NCI-H69 (cell line): ENCODE measurements around the gene BSDC1.
"Not testable (repeated sequence)": the region's sequence is repeated elsewhere in the genome, so short reads cannot be mapped to it uniquely, and the experiment has no call there.

Source experiments
- DNase-seq: peaks from one replicate; lab custom pipeline; 2025; lab: John Stamatoyannopoulos, UW

Gene BSDC1, protein sequence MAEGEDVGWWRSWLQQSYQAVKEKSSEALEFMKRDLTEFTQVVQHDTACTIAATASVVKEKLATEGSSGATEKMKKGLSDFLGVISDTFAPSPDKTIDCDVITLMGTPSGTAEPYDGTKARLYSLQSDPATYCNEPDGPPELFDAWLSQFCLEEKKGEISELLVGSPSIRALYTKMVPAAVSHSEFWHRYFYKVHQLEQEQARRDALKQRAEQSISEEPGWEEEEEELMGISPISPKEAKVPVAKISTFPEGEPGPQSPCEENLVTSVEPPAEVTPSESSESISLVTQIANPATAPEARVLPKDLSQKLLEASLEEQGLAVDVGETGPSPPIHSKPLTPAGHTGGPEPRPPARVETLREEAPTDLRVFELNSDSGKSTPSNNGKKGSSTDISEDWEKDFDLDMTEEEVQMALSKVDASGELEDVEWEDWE

DNA sequence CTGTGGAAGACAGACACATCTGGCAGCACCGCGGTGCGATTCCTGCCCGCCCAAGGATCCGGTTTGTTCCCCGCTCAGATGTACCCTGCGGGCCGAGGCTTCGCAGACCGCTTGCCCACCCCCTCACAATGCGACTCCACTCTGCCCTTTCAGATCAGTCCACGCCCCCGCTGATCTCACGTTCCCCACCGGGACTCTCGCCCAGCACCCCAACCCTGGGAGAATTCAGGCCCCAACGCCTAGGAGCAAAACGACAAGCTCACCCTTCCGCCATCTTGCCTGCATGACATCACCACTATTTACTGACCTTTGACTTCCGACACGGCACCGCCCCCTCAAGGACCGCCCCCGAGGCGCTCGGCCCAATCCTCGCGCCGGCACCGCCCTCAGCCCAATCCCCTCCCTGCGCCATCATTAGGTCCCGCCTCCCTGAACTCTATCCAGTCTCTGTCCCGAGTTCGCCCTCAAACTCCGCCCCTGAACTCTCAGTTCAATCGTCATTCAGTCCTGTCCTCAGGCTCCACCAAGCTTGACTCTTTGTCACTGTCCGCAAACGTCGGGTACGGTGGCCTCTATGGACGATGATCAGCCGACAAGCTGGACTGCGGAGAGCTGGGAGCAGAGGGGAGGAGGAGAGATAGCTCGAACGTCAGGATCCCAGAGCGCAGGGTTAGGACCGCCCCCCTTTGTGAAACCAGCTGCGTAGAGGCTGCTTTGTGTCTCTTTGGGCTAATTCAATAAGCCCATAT lies at the start of gene BSDC1:
Gene BSDC1, minus strand, starts transcription at position 301 of the 749 bp plus-strand sequence. Its CDS starts 27 bp downstream, at position 274.
- peak; percentile 96 for DNase-seq

DNA sequence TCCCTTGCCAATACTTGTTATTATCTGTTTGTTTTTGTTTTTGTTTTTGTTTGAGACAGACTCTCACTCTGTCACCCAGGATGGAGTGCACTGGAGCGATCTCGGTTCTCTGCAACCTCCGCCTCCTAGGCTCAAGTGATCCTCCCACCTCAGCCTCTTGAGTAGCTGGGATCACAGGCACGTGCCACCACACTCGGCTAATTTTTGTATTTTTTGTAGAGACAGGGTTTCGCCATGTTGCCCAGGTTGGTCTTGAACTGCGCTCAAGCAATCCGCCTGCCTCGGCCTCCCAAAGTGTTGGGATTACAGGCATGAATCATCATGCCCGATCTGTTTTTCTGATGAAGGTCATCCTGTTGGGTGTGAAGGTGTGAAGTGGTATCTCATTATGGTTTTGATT lies 47.2 kb upstream of the BSDC1 start:
- not testable (repeated sequence) for DNase-seq

DNA sequence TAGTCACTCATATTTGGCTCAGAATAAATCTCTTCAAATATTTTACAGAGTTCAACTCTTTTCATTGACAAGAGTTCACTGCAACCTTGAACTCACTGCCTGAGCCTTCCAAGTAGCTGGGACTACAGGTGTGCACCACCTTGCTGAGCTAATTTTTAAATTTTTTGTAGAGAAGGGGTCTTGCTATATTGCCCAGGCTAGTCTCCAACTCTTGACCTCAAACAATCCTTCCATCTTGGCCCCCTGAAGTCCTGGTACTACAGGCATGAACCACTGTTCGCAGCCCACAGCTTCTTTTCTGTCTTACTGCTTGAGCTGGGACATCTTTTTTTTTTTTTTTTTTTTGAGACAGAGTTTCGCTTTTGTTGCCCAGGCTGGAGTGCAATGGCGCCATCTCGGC lies 44.5 kb upstream of the BSDC1 start:
- not testable (repeated sequence) for DNase-seq

DNA sequence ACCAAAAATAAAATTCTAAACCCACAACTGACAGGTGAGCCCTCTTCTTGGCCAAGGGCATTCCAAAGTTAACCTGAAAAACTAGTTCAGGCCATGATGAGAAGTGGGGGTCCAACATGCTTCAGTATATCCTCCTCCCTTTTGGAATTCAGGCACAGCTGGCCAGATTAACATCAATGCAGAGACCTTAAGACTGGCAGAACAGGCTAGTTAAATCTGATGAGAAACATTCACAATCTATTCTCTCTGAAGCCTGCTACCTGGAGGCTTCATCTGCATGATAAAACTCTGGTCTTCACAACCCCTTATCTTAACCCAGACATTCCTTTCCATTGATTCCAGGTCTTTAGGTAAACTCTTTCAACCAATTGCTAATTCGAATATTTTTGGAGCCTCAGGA lies 43.9 kb upstream of the BSDC1 start:
- no peak for DNase-seq

DNA sequence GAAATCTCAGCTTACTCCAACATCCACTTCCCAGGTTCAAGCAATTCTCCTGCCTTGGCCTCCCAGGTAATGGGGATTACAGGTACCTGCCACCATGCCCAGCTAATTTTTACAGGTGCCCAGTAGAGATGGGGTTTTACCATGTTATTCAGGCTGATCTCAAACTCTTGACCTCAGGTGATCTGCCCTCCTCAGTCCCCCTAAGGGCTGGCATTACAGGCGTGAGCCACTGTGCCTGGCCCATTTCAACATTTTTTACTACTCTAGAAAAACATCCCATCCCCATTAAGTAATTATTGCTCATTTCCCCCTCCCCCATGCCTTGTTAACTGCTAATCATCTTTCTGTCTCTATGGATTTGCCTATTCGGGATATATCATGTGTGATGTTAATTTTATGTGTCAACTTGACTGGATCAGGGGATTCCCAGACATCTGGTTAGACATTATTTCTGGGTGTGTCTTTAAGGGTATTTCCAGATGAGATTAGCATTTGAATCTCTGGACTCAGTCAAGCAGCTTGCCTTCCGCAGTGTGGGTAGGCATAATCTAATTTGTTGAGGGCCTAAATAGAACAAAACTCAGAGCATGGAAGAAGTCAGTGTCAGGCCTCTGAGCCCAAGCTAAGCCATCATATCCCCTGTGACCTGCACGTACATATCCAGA lies 37.6 kb upstream of the BSDC1 start:
- DNase-seq: peak; percentile 6

DNA sequence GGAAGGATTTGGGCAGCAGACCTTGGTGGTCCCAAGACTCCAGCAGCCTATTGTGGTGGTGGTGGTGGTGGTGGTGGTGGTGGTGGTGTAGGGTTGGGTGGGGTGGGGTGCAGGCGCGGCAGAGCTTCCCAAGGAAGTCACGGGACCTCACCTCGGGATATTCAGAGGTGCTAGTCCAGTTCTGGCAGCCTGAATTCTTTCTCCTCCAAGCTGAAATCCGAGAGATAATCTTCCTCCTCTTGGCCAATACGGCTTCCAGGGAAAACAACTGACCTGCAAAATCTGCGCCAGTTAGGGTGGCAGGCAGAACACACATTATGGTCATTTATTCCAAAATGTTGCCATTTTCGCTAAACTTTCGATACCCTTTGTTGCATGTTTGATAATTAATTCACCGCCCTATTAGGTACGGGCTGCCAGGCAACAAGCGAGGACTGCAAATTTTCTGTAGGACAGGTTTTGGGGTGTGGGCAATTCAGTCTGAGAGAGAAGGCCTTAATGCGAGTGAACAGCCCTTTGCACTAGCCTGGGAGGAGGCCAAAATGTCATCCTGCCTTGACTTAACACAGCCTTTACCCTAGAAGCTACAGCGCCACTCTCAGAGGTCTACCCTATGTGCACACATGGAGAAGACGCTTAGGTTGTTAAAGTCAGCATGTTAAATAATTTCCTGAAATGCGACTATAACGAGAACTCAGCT lies 33.2 kb upstream of the BSDC1 start:
- DNase-seq: no peak

DNA sequence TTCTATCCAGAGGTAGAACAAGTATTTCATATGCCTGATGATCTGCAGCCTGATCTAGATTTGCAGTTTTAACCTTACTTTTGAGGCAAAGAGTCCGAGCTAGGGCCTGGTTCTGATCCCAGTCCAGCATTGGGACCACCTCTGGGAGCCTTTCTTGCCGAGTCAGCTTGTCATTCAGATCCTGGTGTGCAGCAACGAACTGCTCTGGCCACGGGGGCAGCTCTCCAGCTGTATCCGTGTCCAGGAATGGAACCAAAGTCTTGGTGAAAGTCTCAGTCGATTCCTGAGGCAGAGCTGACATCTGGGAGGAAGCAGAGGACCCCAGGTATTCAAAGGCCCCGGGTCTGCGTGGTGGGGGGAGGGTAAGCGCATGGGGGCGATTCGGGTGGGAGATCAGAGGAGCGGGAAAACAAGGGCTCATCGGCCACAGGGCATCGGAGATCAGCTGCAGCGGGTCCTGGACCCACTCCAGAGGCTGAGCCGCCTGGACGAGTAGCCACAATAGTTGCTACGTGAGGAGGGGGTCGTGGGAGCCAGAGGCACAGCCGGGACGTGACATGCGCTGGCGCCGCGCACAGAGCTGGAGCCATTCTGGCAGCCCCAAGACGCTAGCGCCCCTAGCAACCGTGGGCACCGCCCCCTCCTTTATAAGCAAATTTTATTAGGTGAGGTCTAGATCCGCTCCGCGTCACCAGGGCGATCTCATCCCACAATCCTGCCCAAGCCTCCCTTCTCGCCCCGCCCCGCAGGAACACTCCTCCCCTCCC lies 32.4 kb upstream of the BSDC1 start:
- DNase-seq: peak; percentile 76

DNA sequence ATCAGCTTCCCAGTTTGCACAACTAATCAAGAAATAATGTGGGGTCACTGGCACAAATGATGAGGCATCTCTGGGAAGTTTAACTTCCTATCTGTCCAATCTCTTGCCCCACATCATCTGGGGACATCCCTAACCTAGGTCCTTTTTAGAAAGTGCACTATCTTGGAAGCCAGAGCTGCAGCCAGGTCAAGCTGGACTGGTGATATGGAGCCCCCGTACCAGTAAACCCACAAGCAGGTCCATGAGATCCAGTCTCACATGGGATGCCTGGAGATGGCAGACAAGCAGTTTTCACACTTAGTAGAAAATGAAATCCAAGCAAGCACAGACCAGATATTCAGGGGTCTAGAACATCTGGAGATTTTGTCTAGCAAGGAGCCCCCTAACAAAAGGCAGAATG lies 27.5 kb upstream of the BSDC1 start:
- no peak for DNase-seq

DNA sequence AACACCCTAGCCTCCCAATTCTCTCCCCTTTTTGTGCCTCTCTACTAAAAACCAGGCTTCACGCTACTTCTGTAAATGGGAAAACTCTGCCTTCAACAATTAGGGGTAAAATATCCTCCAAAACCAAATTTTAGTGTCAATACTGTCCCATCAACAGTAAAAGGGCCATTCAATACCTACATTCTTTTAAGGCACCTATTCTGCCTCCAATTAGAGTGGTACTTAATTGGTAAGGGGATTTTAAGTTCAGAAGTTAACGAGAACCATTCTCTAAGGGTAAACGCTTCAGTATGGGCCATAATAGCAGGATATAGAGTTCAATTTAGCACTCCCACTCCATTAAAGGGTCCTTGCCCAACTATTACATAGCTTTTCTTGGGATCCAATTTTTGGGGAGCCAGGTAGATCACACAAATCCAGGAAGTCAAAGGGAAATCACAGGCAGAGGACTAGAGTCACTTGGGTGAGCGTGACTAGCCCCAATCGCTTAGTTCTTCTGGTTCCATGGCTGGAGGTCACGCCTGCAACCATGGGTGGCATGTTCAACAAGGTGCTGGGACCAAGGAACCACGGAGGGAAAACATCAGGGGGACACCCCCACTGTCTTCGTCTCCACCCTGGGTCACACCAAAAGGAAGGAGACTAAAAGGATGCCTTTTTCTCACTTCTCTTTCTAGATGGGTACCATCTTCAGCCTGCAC lies 20.1 kb upstream of the BSDC1 start:
- DNase-seq: no peak

DNA sequence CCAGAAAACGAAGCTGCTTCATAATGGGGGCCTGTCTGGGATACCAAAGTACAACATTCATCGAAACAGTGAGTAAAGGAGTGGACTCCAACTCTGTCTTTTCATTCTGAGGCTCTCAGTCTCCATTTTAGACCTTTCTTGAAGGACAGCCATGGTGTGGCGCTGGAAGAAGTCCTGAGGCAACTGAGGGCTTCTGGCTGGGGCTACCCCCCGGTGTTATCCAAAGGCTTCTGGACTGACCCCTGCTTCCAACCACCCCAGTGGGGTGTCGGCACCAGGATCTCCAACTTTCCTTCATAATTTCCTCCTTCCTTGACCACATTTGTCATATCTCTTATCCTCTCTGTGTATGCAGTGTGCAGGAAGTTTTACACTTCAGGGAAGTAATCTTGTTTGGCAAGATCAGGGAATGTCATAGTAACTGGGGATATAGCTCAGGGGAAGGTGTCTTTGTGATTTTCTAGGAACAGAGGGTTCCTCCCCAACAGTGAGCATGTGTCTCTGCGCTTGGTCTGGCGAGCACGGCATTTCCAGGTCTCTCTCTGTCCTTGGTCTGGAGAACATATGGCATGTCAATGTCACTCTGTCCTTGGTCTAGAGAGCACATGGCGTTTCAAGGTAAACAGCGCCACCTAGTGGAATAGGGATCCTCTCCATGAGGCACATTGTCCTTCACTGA lies 19.4 kb upstream of the BSDC1 start:
- DNase-seq: peak; percentile 60

DNA sequence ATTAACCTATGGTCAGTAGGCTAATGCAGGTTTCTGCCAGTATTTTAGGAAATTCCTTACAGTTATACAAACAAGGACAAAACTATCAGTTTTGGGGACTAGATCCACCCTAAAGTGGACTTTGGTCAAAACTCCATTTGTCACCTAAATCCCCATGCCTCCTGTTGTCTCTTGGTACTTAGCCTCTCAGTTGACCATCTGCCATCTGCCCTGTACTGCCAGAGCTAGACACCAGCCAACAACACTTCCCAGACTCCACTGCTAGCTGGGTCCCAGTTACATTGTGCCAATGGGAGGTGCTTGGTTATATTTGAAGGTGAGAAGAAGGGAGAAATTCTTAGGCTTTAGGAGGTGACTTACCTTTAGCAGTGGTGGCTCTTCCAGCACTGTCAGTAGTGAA lies 17.0 kb upstream of the BSDC1 start:
- DNase-seq: peak; percentile 7

DNA sequence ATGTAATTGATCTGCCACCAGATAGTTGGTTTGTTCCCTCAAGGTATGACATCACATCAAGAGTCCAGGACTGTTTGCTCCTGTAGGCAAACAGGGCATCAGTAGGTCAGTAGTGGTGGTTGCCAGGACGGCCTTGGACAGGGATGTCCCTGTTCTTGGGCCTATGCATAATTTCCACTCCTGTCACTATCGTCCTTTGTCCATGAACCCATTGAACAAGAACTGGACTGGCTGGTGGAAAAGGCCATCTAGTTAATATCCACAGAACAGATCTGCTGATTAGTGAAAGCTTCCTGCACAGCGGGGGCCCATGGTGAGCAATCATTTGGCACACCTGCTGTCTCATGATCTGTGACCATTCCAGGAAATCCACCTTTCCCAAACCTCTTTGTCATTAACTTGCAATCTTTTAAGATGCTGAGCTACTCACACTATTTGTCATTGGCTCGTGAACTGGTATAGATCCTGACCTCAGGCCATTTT lies 12.4 kb upstream of the BSDC1 start:
- peak; percentile 9 for DNase-seq

DNA sequence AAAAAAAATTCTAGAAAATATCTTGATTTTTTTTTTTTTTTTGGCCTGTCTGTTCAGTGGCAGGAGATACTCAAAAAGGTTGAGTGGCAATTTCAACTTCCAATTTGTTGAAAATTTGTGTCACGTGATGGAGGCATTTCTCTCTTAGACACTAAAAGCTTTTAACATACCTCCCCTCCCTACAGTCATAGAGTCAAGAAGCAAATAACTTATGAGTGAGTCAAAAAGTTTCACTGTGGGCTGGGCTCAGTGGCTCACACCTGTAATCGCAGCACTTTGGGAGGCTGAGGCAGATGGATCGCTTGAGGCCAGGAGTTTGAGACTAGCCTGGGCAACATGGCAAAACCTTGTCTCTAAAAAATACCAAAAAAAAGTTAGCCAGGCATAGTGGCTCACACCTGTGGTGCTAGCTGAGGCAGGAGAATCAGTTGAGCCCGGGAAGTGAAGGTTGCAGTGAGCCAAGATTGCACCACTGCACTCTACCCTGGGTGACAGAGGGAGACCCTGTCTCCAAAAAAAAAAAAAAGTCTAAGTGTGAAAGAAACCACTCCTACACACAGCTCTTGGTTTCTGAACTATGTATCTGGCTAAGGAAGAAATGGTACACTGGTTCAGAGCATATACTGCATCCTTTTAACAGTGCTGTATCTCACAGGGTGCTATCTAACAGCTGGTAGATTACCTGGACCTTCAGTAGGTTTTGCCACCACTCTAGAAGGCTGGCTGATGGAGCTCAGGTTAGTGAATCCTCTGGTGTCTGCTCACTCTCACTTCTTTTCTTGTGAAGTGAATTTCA lies 11.6 kb upstream of the BSDC1 start:
- DNase-seq: no peak

DNA sequence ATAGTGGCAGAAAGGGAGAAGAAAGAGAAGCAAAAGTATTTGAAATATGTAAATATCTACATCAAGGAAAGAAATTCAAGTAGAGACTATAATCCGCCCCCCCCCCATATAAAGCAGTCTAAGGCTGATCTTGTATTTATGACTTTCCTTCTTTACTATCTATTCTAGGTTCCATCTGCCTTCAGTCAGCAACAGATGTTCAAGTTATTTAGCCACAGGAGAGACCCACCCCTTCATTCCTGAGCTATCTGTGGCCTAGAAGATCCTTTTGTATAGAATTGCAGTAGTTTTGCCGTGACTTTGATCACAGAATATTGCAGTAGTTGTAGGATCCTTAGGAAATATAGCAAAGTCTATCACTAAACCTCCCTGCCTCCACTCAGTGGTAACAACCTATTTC lies 10.7 kb upstream of the BSDC1 start:
- no peak for DNase-seq

DNA sequence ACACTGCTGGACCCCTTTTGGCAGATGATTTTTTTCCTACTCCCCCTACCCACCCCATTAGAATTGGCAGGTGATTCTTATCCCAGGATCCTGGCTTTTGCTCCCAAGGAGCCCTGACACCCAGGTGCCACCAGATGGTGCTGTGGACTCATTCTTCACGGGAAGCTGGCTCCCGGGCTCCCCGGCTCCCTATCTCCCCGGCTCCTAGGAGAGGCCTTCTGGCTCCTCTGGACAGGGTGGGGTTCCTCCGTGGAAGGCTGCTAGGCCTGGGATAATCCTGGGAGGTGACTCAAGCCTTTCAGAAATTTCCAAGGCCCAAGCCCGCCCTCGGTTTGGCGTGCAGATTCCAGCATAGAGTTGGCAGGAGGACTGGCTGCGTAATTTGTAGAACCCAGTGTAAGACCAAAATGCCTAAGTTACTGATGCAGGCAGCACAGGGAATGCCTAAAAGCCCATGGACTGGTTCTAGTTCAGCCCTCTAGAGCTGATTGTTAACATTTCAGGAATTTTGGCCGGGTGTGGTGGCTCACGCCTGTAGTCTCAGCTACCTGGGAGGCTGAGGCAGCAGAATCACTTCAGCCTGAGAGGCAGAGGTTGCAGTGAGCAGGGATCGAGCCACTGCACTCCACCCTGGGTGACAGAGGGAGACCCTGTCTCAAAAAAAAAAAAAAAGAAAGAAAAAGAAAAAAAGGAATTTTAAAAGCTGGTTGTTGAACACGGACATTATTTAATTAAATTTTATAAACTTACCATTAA lies 6.8 kb upstream of the BSDC1 start:
- DNase-seq: peak; percentile 73

DNA sequence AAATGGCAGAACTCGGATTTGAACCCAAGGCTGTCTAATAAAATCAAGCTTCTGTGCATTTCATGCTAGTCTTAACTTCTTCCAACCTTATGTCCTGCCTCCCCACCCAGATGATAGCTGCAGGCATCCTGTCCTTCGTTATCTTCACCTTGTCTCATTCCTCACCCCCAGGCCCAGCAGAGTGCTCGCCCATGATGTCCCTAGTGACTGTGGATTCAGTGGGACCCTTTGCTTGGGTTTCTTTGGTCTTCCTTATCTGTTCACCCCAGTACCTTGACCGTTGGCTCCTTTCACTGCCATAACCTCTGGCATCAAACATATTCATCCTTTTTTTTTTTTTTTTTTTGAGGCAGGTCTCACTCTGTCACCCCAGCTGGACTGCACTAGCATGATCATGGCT lies 5.6 kb upstream of the BSDC1 start:
- no peak for DNase-seq

DNA sequence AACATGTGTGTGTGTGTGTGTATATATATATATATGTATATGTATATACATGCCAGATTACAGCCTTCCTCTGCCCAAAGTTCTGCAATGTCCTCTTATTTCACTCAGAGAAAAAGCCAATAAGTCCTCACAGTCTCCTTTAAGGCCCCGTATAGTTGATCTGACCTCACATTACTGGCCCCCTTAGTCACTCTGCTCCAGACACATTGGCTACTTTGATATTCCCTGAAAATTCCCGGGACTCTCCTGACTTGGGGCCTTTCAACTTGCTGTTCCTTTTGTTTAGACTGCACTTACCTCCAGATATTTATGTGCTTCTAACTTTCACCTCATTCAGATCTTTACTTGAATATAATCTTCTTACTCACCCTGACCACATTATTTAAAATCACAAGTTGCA lies 4.2 kb upstream of the BSDC1 start:
- no peak for DNase-seq

DNA sequence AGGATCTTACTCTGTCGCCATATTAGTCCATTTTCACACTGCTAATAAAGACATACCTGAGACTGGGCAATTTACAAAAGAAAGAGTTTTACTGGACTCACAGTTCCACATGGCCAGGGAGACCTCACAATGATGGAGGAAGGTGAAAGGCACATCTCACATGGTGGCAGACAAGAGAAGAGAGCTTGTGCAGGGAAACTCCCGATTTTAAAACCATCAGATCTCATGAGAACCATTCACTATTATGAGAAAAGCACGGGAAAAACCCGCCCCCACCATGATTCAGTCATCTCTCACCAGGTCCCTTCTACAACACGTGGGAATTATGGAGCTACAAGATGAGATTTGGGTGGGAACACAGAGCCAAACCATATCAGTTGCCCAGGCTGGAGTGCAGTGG lies 2.3 kb upstream of the BSDC1 start:
- not testable (repeated sequence) for DNase-seq
